ENCODE data around the gene CKMT1B.
"Not testable (repeated sequence)": the region's sequence is repeated elsewhere in the genome, so short reads cannot be mapped to it uniquely, and the experiment has no call there.

CKMT1B gene

GRCh38 chr15:43593328-43594190, at the start of gene CKMT1B:
CKMT1B (plus strand) TSS chr15:43594027; CDS start chr15:43594219, 192 bp downstream.
- DNase-seq (ENCODE audit: low spot score): not testable (repeated sequence)

DNA sequence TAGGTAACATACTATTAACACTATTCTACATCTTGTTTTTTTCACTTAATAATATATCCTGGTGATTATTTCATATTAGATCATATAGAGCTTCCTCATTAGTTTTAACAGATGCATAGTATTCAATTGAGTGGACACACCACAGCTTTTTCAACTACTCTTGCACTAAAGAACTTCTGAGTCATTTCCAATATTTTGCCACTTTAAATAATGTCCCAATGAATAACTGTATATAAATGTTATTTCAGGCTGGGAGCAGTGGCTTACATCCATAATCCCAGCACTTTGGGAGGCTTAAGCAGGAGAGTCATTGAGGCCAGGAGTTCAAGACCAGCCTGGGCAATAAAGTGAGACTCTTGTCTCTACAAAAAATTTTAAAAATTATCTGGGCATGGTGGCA, 49.6 kb upstream of the CKMT1B start:
- no peak for DNase-seq (ENCODE audit: low spot score)

DNA sequence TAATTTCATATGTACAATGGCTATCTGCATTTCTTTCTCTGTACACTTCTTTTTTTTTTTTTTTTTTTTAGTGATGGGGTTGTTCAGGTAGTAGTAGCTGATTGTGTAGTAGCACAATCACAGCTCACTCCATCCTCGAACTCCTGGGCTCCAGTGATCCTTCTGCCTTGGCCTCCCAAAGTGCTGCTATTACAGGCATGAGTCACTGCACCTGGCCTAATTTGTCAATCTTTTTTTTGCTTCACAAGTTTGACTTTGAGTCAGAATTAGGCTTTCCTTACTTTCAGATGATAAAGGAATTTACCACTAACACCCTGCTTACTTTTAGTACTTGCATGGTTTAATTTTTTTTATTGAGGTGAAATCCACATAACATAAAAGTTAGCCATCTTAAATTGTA, 48.4 kb upstream of the CKMT1B start:
- DNase-seq (ENCODE audit: low spot score): no peak

GRCh38 chr15:43547539-43547938, 46.3 kb upstream of the CKMT1B start:
- DNase-seq (ENCODE audit: low spot score): no peak

GRCh38 chr15:43550527-43551363, 43.1 kb upstream of the CKMT1B start:
- no peak for DNase-seq (ENCODE audit: low spot score)

DNA sequence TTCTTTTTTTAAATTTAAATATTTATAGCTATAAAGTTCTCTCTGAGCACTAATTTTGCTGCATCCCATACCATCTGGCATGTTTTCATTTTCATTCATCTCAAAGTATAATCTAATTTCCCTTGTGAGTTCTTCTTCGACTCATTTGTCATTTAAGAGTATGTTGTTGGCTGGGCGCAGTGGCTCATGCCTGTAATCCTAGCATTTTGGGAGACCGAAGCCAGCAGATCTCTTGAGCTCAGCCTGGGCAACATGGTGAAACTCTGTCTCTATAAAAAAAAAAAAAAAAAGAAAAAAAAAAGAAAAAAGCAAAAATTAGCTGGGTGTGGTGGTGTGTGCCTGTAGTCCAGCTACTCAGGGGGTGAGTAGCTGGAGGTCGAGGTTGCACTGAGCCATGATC, 41.6 kb upstream of the CKMT1B start:
- DNase-seq (ENCODE audit: low spot score): no peak

- DNase-seq (ENCODE audit: low spot score): no peak
These were observed 40.8 kb upstream of the CKMT1B start for GRCh38 chr15:43552986-43553385.

- DNase-seq (ENCODE audit: low spot score): not testable (repeated sequence)
These were observed 31.1 kb upstream of the CKMT1B start for GRCh38 chr15:43562753-43563152.

- DNase-seq (ENCODE audit: low spot score): not testable (repeated sequence)
These were observed 30.0 kb upstream of the CKMT1B start for GRCh38 chr15:43563793-43564192.

GRCh38 chr15:43566615-43567014, 27.2 kb upstream of the CKMT1B start:
- DNase-seq (ENCODE audit: low spot score): not testable (repeated sequence)

- DNase-seq (ENCODE audit: low spot score): not testable (repeated sequence)
These were observed 19.2 kb upstream of the CKMT1B start for GRCh38 chr15:43574607-43575006.

DNA sequence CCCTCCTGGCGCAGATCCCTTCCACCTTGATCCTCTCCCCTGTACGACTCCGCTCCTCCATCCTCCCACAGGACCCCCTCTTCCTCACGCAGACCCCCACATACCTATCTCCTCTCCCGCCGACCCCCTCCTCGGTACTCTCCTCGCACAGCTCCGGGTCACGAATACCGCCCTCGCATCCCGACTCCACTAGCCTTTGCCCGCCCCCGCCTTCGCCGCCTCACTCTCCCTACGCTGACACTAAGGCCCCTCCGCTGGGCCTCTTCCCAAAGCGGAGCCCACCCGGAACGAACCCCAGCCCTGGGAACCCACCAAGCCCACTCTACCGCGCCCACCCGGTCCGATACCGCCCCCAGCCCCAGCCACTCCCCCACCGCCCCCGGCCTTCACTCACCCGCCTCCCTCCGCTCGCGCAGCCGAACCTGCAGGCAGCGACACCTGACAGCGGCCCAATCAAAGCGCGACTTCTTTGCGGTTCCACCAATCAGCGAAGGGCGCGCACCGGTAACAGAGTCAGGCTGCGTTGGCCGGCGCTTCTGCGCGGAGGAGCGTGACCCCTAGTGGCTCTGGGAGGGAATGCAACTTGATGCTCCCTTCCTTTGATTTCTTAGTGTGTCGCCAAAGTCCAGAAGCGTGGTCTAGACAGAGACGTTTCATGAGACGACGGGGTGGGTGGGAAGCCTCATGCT, 3.9 kb upstream of the CKMT1B start, which contains the start of gene PPIP5K1:
Gene PPIP5K1 (minus strand): TSS at position 431 of the 689 bp plus-strand sequence. CDS start 5,704 bp downstream, outside the sequence.
- not testable (repeated sequence) for DNase-seq (ENCODE audit: low spot score)

DNA sequence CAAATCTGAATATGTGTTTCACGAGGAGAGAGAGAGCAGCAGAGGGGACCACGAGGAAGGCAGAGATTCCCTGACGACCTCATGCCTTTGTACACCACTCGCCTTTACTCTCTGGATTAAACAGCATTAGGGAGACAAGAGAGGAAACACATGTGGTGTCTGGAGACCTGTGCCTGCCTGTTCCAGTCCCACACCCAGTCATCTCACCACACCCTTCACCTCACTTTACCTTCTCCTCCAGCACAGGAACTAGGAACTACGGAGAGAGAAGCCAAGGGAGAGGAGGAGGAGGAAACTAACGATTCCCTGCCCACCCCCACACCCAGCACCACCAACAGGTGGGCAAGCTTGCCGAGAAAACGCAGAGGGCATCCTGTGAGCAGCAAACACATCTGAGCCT, 986 bp upstream of the CKMT1B start:
- DNase-seq (ENCODE audit: low spot score): not testable (repeated sequence)

- DNase-seq (ENCODE audit: low spot score): not testable (repeated sequence)
These were observed 5.3 kb downstream of the CKMT1B start for GRCh38 chr15:43599131-43599530.

DNA sequence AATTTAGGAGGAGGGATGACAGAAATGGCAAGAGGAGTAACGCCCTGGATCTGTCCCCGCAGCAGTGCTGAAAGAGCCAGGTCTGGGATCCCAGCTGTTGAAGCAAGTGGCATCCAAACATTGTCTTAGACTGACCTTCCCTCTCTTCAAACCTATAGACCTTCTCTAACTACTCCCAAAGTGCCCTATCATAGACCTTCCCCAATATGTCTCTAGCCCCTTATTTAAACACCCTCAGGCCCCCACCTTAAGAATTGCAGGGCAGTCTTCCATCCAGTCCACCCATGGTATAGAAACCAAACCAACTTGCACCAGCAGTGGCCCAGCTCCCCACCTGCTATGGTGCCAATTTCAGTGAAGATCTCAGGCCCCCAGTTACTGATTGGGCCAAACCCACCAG, 6.4 kb downstream of the CKMT1B start:
- not testable (repeated sequence) for DNase-seq (ENCODE audit: low spot score)

GRCh38 chr15:43602233-43602632, 8.4 kb downstream of the CKMT1B start:
- not testable (repeated sequence) for DNase-seq (ENCODE audit: low spot score)

DNA sequence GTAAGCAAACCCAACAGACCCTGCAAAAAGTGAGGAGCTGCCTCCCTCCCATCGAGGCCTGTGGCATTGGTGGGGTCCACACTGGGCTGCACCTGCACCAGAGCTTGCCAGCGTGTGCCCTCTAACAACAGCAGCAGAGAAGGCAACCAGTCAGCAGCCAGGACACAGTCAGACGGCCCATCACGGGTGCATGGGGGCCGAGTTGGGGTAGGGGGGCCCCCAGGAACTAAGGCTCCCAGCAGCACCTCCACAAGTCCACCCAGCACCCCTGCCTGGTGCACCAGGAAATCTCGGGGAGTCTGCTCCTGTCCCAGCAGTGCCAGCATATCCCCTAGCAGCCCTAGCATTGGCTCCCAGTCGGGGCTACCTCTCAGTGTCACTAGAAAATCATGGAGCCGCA, 23.9 kb downstream of the CKMT1B start:
- not testable (repeated sequence) for DNase-seq (ENCODE audit: low spot score)

- DNase-seq (ENCODE audit: low spot score): not testable (repeated sequence)
These were observed 24.9 kb downstream of the CKMT1B start, which contains the start of gene STRC for GRCh38 chr15:43618700-43619099. STRC (minus strand) TSS chr15:43618800; CDS start chr15:43618722, 78 bp downstream.

DNA sequence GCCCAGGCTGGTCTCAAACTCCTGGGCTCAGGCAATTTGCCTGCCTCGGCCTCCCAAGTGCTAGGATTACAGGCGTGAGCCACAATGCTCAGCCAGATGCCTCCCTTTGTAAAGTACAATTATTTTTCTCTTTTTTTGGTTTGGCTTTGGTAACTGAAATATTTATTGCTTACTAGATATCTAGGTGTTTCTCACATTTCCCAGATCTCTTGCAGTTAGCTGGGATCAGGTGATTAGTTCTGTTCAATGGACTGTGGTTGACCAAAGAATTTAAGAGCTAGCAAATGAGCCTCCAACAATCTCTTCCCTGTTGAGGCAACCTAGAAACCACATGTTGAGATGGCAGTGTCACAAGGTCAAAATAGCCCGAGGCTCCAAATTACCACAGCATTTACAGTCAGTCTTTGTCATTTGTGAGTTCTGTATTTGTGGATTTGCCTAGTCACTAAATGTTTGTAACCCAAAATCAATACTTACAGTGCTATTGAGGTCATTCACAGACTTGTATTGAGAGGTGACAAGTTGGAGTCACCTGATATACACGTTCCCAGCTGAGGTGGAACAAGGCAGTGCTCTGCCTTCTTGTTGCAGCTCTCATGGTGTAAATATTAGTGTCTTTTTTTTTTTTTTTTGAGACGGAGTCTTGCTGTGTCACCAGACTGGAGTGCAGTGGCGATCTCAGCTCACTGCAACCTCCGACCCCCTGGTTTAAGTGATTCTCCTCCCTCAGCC, 28.4 kb downstream of the CKMT1B start:
- not testable (repeated sequence) for DNase-seq (ENCODE audit: low spot score)

GRCh38 chr15:43625106-43625505, 31.3 kb downstream of the CKMT1B start:
- no peak for DNase-seq (ENCODE audit: low spot score)

- DNase-seq (ENCODE audit: low spot score): not testable (repeated sequence)
These were observed 33.1 kb downstream of the CKMT1B start for GRCh38 chr15:43626937-43627336.

Measured in activated CD4-positive, alpha-beta T cell treated with anti-CD3 and anti-CD28 coated beads, Interleukin-2, Interleukin-4, amounts not matched to agents 100 ng/mL and 50 ng/mL, durations not matched to agents 16 hours and 8 hours (primary cell).